HG03342 (cell line): ENCODE data around the gene DYRK1B.
"Not testable (repeated sequence)": the region's sequence is repeated elsewhere in the genome, so short reads cannot be mapped to it uniquely, and the experiment has no call there.

ENCODE experiments used
- ATAC-seq: cut with Tn5 transposase; IDR thresholded peaks from one replicate; pipeline ENCODE4 v1.9.1; 2021; ENCODE audit warnings: mild to moderate bottlenecking, moderate library complexity; ENCODE audit not compliant: unreplicated experiment

Gene DYRK1B

DNA sequence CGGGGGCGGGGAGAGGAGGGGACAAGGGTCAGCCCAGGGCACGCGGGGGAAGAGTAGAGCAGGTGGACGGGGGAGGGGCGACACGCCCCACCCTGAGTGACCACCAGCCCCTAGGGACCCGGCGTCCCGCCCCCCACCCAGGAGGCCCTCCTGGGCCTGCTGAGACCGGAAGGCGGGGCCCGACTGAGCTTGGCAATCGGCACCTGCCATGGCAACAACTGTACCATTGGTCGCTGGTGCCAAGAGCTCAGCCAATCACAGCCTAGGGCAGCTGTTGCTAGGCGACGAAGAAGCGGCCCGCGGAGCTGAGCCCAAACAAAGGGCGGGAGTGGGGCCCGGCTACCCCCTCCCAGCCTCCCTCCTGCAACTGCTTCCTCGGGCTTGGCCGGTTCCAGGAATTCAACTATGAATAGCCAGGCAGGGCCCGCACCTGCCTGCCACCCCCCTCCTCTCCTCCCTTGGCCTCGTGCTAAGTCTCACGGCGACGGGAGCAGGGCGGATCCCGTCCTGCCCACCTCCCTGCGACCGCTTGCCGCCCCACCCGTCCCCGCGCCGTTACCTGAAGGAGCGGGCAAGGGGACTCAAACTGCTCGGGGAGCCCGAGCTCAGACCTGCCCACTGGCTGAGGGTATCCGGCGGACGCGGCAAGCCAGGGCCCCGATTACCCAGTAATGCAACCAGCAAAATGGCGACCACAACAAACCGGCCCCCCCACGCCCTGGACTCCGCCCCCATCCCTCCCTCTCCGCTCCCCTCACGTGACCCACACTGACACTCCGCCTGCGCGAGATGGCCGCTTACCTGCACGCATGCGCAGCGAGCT is at the start of gene DYRK1B:
Gene DYRK1B (minus strand): TSS at position 699 of the 823 bp plus-strand sequence. CDS start 2,295 bp downstream, outside the sequence.
- peak; percentile 85 for ATAC-seq

DNA sequence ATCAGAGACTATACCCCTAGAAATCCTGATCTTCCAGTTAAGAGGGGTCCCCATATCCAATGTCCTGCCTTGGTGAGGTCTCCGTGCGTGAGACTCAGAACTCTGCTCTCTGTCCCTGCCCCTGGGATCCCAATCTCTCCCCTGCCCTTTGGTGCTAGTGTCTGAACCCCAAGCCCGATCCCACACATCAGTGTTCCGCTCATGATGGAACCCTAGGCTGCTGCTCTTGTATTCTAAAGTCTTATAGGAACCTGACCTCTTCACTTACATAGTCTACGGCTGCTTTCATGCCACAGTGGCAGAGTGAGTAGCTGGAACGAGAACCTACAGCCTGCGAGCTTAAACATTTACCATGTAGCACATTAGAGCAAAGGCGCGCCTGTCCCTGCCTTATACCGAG is 48.7 kb upstream of the DYRK1B start:
- ATAC-seq, result not testable (repeated sequence)

DNA sequence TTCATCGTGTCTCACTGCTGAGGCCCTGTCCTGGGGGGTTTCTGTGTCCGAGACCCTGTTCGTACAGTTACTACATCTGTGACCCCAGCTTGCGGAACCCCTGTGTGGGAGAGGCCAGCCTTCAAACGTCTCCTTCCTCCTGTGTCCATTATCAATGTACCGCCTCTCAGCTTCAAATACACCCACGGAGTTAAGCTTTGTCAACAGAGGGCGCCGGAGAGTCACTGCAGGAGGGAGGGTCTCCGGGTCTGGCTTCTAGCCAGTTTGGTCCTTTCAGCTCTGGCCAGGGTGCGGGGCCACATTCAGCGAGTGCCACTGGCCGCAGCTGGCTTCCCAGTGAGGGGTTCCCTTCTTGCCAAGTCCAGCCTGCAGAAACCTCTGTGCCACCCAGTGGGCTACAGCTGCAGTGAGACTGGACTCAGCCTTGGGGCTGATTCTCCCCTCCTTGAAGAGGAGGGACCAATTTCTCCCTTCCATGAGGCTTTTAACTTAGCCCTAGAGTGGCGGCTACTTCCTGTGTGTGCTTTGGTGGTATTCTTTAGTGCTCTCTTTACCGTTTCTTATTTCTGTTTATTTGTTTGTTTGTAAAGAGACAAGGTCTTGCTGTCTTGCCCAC is 47.6 kb upstream of the DYRK1B start:
- ATAC-seq, result peak; percentile 48

DNA sequence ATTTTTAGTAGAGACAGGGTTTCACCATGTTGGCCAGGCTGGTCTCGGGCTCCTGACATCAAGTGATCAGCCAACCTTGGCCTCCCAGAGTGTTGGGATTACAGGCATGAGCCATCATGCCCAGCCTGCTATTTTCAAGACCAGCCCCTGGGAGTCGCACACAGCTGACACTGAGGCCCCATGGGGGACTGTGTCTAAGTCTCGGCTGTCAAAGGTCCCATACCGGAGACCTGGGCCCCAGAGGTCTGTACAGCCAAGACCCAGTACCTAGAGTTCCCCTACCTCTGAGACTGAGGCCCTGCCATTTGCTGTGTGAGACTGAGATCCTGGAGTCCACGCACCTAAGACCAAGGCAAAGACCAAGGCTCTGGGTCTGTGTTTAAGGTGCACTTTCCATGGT is 46.3 kb upstream of the DYRK1B start:
- ATAC-seq, result not testable (repeated sequence)

DNA sequence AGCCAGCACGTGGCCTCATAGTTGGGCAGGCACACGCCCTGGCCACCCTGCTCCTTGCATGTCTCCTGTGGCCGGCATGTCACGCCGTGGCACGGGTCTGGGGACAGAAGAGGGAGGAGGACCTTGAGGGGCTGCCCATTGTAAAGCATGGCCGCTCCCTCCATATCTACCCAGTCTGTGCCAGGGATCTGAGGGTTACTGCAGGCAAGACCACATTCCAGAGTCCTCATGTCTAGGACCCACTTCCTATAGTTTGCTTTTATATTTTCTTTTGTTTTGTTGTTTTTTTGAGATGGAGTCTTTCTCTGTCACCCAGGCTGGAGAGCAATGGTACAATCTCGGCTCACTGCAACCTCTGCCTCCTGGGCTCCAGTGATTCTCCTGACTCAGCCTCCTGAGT is 45.8 kb upstream of the DYRK1B start:
- ATAC-seq, result not testable (repeated sequence)

DNA sequence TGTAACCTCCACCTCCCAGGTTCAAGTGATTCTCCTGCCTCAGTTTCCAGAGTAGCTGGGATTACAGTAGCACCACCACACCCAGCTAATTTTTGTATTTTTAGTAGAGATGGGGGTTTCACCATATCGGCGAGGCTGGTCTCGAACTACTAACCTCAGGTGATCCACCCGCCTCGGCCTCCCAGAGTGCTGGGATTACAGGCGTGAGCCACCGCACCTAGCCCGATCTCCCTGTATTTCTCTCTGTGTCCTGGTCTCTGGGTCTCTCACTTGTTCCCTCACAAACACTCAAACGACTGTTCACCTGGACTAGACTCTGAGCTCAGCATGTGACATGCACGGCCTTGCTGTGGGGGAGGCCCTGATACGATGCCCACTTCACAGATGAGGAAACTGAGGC is 44.9 kb upstream of the DYRK1B start:
- not testable (repeated sequence) for ATAC-seq

DNA sequence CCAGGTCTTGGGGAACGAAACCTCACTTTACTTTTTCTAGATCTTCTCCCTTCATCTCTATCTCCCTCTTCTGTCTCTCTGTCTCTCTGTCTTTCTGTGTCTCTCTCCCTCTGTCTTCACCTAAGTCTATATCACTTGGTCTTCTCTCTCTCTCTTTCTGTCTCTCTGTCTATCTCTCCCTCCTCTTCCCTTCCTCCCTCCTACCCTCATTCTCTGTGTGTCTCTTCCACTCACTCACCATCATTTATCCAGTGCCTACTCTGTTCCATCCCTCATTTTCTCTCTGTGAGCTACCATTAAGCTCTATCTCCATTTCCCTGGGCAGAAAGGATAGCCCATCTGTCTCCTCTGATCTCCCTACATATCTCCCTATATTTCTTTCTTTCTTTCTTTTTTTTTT is 44.4 kb upstream of the DYRK1B start:
- no peak for ATAC-seq

DNA sequence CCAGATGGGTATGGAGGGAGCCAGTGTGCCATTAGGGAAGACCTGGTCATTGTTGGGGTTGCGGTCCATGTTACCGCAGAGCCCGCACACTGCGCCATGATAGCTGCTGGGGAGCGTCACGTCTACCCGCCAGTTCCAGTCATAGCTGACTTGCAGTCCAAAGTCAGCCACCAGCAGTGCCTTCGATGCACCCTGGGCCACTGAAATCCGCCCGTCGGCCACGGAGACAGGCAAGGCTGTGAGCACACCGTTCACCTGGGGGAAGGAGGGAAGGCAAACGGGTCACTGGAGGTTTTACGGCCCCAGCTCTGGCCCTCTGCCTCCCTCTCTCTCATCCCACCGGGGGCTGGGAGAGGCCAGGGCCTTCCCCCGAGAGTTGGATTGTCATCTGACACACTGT is 44.0 kb upstream of the DYRK1B start:
- ATAC-seq, result not testable (repeated sequence)

DNA sequence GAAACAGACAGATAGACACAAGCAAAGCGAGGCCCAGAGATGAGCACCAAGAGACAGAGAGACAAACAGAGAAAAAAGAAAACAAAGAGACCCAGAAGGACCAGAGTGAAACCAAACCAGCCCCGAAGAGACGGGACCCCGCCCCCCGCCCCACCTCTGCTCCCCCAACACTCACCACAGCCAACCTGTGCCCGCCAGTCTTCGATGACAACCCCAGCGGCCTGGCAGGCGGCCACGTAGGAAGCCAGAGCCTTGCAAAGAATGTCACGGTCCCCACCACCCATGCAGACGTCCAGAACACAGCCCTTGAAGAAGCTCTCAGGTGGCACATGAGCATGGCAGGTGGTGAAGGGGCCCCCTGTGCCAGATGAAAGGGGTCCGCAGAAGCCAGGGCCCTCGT is 43.5 kb upstream of the DYRK1B start:
- ATAC-seq, result not testable (repeated sequence)

DNA sequence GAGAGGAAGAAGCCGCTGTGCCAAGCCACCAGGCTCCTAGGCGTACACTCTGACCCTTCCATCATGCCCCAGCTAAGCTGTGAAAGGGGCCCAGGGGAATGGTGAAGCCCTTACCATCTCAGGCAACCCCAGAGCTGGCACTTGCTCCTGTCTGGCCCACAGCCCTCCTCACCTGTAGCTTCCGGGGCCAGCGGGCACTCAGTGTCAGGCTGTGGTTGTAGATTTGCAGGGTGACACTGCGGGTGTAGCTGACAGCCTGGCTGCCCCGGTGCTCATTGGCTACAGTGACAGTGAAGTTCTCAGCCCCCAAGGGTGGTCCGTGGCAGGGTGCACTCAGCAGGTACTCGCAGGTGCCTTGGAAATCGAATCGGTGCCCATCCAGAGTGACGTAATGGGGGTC is 42.5 kb upstream of the DYRK1B start:
- ATAC-seq, result not testable (repeated sequence)

DNA sequence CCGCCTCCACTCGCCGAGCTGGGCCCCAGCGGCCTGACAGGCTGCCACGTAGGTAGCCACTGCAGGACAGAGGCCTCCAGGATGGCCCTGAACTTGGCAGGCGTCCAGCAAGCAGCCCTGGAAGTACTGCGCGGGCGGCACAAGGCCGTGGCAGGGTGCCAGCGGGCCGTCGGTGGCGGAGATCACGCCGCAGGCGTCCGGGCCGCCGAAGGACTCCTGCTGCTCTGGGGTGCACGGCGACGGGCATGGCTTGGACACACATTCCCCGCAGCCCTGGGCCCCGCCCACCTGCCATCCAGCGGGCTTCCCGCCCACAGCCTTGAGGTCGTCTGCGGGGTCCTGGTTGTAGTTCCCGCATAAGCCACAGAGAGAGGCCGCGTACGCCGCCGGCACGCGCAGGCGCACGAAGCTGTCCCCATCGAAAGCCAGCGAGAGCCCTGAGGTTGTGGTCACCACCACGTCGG is 41.5 kb upstream of the DYRK1B start:
- not testable (repeated sequence) for ATAC-seq

DNA sequence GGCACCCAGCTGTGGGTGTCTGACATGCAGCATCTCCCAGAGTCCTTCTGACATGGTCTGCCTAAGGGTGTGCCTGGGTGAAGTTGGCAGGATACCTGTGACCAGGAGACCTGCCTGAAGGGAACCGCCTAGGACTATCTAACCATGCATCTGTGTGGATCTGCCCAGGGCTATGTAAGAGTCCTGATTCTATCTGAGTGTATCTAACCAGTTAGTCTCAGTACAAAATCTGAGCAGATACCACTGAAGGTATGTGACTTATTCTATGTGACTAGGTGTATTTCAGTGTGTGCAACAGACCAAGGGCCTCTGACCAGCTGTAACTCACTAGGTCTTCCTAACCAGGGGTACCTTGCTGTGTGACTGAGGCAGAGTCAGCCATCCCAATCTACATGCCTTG is 40.4 kb upstream of the DYRK1B start:
- ATAC-seq, result no peak

DNA sequence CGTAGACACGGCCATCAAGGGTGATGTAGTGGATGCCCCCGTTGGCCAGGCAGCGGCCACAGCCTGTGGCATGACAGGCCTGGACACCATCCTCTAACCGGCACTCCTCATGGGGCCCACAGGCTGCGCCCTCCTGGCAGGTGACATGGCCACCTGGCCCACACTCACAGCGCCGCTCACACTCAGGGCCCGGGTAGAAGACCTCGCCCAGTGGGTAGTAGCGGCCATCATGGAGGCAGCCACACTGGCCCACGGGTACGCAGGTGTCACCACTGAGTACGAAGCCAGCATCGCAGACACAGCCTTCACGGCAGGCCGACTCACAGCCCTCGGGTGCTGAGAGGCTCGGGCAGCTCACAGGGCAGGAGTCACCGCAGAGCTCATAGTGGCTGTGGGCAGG is 39.4 kb upstream of the DYRK1B start:
- no peak for ATAC-seq

DNA sequence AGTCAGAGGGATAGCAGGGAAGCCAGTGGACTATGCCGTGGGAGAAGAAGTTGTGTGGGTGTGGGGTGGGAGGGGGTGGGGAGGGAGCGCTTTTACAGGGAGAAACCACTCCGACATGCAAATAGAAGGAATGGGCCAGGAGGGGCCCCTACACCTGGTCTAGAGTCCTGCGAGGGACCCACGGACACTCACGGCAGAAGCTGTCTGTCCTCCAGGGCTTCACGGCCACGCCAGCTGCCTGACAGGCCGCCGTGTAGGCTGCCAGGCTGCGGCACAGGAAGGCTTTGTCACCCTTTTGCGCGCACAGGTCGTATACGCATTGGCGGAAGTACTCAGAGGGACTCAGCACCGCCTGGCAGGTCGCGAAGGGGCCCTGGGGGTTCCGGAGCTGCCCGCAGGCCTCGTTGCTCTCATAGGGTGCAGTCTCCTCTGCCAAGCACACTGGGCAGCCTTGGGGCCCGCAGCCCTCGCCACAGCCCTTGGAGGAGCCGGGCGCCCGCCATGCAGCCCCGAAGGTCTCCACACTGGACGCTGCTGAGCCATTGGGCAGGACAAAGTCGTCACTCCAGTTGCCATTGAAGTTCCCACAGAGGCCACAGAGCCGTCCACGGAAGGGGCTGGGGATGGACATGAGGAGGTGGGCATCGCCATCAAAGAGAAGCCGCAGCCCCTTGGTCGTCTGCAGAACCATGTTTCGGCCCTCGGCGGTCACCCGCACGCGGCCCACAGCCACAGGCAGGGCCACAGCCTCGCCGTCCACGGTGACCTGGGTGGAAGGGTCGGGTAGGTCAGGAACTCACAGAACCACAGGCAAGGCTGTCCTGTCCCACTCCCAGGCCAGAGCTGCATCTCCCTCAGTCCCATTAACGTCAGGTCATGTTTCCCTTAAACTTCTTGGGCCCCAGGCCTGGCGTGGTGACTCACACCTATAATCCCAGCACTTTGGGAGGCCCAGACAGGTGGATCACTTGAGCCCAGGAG is 38.2 kb upstream of the DYRK1B start:
- ATAC-seq, result no peak

DNA sequence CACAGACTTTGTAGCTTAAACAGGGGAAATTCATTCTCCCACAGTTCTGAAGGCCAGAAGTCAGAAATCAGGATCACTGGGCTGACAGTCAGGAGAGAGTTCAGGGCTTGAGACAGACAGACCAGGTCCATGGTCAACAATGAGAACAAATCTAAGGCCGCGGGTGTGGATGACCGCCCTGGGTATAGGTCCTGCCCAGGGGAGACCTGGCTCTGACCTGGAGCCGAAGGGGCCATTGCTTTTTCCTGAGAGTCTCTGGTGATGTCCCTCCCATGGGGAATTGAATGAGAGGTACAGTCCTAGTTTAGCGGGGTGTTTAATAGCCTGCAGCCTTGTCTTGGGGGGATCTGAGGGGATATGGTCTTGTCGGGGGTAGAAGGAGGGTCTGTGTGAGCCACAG is 37.4 kb upstream of the DYRK1B start:
- ATAC-seq, result no peak

DNA sequence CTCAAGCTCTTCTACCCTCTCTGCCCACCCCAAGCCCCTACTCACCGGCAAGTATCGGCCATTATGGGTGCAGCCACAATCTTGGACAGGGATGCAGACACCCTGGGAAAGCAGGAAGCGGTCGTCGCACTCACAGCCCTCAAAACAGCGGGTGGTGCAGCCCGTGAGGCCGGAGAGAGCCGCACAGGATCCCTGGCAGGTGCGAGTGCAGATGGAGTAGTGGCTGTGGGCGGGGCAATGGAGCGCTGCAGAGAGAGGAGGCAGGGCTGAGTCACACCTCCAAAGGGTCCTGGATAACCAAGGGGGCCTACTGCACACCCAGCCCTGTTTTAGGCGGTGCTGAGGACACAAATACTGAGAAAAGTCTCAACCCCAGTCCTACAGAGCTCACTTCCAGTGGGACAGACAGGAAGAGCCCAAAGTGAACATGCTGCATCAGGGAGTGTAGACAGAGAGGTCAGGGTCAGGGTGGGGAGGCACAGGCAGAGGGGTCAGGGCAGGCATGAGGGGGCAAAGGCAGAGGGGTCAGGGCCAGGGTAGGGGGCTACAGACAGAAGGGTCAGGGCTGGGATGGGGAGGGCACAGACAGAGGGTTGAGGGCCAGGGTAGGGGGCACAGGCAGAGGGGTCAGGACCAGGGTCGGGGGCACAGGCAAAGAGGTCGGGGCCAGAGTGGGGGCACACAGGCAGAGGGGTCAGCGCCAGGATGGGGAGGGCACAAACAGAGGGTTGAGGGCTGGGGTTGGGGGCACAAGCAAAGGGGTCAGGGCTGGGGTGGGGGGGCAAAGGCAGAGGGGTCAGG is 36.4 kb upstream of the DYRK1B start:
- no peak for ATAC-seq

DNA sequence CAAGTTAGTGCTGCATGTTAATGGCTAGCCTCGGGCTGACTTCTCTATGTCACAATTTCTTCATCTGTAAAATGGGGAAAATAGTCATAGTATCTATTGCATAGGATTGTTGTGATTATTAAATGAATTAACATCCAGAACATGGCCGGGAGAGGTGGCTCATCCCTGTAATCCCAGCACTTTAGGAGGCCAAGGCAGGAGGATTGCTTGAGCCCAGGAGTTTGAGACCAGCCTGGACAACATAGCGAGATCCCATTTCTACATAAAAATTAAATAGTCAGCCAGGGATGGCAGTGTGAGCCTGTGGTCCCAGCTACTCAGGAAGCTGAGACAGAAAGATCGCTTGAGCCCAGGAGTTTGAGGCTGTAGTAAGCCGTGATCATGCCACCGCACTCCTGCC is 34.0 kb upstream of the DYRK1B start:
- no peak for ATAC-seq

DNA sequence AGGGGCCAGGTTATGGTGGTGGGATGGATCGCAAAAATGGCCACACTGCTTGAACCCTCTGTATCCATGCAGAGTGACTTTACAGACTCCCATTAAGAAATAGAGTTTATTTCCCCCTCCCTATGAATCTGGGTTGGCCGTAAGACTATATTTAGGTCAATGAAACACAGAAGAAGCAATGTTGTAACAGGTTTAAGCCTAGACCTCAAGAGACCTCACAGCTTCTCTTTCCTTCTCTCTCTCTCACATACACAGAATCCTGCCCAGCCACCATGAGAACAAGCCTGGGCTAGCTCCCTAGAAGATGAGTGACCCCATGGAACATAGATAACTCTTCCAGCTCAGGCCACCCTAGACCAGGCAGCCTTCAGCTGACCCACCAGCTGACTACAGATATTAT is 33.2 kb upstream of the DYRK1B start:
- no peak for ATAC-seq

DNA sequence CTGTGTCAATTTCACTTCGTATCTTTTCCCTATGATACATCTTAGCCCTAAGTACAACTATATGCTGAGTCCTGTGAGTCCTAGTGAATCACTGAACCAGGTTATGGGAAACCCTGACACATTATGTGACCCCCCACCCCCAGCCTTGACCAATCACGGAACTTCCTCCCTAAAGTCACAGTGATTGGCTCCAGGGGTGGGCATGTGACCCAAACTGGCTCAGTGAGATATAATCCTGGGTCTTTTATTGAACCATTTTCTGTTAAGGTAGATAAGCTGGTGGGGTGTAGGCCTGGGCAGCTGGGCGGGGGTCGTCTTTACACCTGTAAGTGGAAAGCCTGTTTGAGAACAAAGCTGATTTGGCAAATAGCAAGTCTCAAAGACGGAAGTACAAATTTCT is 32.0 kb upstream of the DYRK1B start:
- no peak for ATAC-seq

DNA sequence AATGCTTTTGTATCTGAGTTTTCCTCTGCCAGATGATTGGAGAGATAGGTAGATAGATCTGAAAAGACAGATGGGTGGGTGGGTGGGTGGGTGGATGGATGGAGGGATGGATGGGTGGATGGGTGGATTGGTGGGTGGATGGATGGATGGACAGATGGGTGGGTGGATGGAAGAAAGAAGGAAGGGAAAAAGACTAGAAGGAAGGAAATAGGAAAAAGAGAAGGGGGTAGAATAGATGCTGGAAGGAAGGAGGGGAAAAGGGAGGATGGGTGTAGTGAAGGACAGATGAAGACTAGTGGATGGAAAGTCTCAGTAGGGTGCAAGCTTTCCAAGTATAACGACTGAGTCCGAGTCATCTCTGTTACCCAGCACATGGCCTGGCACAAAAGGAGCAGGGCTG is 31.2 kb upstream of the DYRK1B start:
- no peak for ATAC-seq
